ENCODE measurements around the gene KCNH6.

The KCNH6 gene

DNA sequence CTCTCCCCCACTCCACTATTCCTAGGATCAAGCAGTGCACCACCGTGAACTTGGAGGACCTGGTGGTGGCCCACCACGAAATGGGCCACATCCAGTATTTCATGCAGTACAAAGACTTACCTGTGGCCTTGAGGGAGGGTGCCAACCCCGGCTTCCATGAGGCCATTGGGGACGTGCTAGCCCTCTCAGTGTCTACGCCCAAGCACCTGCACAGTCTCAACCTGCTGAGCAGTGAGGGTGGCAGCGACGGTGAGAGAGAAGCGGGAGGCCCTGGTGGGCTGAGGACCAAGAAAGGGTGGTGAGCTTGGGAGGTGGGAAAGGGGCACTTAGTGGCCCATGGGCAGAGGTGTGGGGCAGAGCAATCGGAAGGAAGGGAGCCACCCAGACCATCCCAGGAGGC lies 29.7 kb upstream of the KCNH6 start:
- no peaks in the 10 kb centered on the region for H3K36me3 ChIP-seq (replicated peaks)
- in situ Hi-C loops (cut with MboI; ENCODE audit: low sequenced_read_pairs): no loop called here
- no peaks in the 10 kb centered on the region for H3K27me3 ChIP-seq (ENCODE audit: low read depth)

DNA sequence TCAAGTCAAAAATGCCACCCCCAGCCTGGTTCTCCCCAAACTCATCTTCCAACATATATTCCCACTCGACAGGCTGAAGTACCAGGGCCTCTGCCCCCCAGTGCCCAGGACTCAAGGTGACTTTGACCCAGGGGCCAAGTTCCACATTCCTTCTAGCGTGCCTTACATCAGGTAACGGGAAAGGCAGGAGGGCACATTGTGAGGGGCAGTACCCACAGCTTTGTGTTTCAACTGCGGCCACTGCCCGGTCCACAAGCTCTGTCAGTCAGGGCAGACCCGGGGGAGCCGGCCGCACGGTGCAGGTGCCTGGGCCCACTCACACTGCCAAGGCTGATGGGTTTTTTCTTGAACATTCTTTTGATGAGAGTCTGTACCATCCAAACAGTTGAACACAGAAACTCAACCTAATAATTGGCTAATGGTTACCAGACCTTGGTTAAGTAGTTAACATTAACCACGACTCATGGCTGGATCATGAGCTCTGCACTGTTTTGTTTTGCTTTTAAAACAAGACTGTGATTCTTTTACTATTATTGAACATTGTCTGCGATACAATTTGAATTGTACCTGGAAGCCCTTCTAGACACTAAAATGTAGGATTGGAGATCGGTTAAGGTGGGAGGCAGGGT lies 28.7 kb upstream of the KCNH6 start:
- H3K27me3 ChIP-seq (ENCODE audit: low read depth): no peaks in the 10 kb centered on the region

More for the DNA sequence above, 29.7 kb upstream of the KCNH6 start:
- H3K4me3 ChIP-seq: no peak overlapping the region
- DNase-seq (ENCODE audit: low spot score in 2 of 2): no peak
- no peaks in the 10 kb centered on the region for H3K4me1 ChIP-seq
- H3K9me3 ChIP-seq: no peaks in the 10 kb centered on the region

DNA sequence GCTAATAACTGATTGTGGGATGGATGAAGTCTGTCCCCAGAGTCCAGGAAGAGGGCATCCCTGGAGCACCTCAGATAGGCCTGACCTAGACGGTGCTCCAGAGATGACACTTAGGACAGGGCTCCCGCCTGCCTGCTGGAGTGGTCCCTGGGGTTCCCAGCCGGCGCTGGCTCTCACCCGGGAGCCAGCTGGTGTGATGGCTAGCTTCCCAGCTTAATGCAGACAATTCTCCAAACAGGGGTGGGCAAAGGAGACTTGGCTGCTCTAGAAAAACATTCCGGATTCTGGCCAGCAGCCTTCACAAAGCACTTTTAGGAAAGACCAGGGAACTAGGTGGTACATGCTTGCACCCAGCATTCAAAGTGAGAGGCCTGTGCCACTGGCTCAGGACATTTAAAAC lies 27.7 kb upstream of the KCNH6 start:
- no peaks in the 10 kb centered on the region for H3K36me3 ChIP-seq (replicated peaks)
- DNase-seq (ENCODE audit: low spot score in 2 of 2): no peak
- H3K4me1 ChIP-seq: no peaks in the 10 kb centered on the region
- no peaks in the 10 kb centered on the region for H3K27me3 ChIP-seq (ENCODE audit: low read depth)
- in situ Hi-C loops (cut with MboI; ENCODE audit: low sequenced_read_pairs): no loop called here
- H3K9me3 ChIP-seq: no peaks in the 10 kb centered on the region
- no peak overlapping the region for H3K4me3 ChIP-seq

More for the DNA sequence above, 28.7 kb upstream of the KCNH6 start:
- H3K36me3 ChIP-seq (replicated peaks): no peaks in the 10 kb centered on the region
- H3K4me3 ChIP-seq: no peak overlapping the region
- DNase-seq (ENCODE audit: low spot score in 2 of 2): no peak
- no peaks in the 10 kb centered on the region for H3K4me1 ChIP-seq
- in situ Hi-C loops (cut with MboI; ENCODE audit: low sequenced_read_pairs): no loop called here
- H3K9me3 ChIP-seq: no peaks in the 10 kb centered on the region

DNA sequence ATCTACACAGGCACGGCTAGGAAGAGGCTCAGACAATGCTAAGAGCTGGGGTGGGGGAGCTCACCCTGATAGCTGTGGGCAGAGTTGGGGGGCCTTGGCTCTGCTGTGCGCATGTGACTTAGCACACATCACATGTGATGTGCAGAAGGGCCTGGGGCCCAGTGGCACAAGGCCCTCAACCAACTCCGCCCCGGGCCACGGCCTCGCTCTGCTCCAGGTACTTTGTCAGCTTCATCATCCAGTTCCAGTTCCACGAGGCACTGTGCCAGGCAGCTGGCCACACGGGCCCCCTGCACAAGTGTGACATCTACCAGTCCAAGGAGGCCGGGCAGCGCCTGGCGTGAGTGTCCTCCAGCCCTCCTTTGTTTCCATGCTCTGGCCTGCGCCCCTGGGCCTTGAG lies 27.0 kb upstream of the KCNH6 start:
- no peak for DNase-seq (ENCODE audit: low spot score in 2 of 2)
- Histone ChIP-seq H3K4me1 (no peaks in the 10 kb centered on the region), H3K9me3 (no peaks in the 10 kb centered on the region), H3K4me3 (no peak overlapping the region), H3K27me3 (ENCODE audit: low read depth) (no peaks in the 10 kb centered on the region), H3K36me3 (replicated peaks) (no peaks in the 10 kb centered on the region)
- in situ Hi-C loops (cut with MboI; ENCODE audit: low sequenced_read_pairs): no loop called here

DNA sequence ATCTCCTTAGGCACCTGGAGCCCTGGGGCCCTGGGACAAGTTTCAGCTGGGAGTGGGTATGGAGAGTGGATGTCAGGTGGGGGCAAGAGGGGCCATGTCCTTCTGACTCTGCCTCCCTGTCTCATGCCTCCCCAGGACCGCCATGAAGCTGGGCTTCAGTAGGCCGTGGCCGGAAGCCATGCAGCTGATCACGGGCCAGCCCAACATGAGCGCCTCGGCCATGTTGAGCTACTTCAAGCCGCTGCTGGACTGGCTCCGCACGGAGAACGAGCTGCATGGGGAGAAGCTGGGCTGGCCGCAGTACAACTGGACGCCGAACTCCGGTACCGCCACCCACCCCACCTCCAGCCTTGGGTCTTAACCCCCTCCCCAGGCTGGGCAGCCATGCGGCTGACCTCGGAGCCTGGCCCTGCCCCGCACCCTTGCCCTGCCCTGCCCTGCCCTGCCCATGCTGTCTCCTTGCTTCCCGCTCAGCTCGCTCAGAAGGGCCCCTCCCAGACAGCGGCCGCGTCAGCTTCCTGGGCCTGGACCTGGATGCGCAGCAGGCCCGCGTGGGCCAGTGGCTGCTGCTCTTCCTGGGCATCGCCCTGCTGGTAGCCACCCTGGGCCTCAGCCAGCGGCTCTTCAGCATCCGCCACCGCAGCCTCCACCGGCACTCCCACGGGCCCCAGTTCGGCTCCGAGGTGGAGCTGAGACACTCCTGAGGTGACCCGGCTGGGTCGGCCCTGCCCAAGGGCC lies 26.3 kb upstream of the KCNH6 start:
- no peak for DNase-seq (ENCODE audit: low spot score in 2 of 2)
- no peaks in the 10 kb centered on the region for H3K36me3 ChIP-seq (replicated peaks)
- in situ Hi-C loops (cut with MboI; ENCODE audit: low sequenced_read_pairs): no loop called here
- no peaks in the 10 kb centered on the region for H3K9me3 ChIP-seq
- no peak overlapping the region for H3K4me3 ChIP-seq
- H3K4me1 ChIP-seq: no peaks in the 10 kb centered on the region
- H3K27me3 ChIP-seq (ENCODE audit: low read depth): peaks cover under 1% of the 10 kb centered on the region; the same call in 1 of the 2 replicates

DNA sequence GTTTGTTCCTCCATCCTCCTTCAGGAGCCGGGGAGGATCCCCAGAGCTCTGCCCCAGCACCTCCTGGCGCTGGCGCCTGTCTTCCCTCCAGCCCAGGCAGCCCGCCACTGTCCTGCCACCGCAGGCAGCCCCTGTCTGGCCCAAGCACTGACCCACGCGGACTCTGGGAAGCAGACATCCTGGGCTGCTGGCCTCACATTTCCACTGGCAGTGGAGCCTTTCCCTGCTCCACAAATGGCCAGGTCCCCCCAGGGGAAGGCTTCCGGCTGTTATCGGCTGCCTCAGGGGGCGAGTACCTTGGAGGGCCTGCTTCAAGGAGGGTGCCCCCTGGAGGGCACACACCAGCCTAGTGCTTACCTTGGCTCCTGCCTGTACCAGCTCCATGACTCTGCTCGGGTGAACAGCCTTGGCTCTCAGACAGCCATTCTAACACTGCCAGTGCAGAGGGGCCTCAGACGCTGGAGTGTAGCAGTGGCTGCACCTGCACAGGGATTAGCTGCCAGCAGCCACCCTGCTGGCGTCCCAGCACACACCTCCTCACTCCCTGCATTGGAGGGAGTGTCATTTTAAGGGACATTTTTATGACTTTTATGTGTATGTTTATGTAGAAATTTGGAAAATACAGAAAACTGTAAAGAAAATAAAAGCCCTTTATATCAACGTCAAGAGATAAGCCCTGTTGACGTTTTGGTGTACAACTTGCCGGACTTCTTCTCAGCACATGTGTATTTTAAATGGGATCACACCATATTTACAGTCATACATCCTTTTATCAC lies 25.3 kb upstream of the KCNH6 start:
- Histone ChIP-seq H3K9me3 (no peaks in the 10 kb centered on the region), H3K4me1 (no peaks in the 10 kb centered on the region), H3K27me3 (ENCODE audit: low read depth) (peaks cover 11% of the 10 kb centered on the region), H3K4me3 (no peak overlapping the region), H3K36me3 (replicated peaks) (no peaks in the 10 kb centered on the region)
- in situ Hi-C loops (cut with MboI; ENCODE audit: low sequenced_read_pairs): no loop called here
- DNase-seq (ENCODE audit: low spot score in 2 of 2): peak in 1 of 2 experiments; percentile 40

DNA sequence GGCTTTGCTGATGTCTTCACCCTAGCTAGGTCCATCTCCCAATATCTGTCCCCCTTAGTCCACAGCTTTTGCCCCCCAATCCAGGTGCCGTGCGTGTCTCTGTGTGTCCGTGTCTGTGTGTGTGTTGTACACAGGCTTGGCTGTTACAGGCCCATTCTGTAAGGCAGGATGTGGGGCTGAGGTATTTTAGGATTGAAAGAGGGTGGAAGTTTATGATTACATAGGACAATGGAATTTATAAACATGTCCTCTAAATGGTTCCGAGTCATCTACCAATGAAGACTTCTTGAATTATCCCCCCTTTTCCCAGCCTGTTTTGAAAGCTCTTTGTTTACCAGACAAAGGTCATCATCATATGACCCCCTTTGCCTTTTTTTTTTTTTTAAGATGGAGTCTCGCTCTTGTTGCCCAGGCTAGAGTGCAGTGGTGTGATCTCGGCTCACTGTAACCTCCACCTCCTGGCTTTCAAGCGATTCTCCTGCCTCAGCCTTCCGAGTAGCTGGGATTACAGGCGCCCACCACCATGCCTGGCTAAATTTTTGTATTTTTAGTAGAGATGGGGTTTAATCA lies 24.4 kb upstream of the KCNH6 start:
- no peaks in the 10 kb centered on the region for H3K9me3 ChIP-seq
- no peak for DNase-seq (ENCODE audit: low spot score in 2 of 2)
- no peak overlapping the region for H3K4me3 ChIP-seq
- no peaks in the 10 kb centered on the region for H3K4me1 ChIP-seq
- H3K27me3 ChIP-seq (ENCODE audit: low read depth): peaks cover 19% of the 10 kb centered on the region
- no peaks in the 10 kb centered on the region for H3K36me3 ChIP-seq (replicated peaks)
- in situ Hi-C loops (cut with MboI; ENCODE audit: low sequenced_read_pairs): no loop called here

DNA sequence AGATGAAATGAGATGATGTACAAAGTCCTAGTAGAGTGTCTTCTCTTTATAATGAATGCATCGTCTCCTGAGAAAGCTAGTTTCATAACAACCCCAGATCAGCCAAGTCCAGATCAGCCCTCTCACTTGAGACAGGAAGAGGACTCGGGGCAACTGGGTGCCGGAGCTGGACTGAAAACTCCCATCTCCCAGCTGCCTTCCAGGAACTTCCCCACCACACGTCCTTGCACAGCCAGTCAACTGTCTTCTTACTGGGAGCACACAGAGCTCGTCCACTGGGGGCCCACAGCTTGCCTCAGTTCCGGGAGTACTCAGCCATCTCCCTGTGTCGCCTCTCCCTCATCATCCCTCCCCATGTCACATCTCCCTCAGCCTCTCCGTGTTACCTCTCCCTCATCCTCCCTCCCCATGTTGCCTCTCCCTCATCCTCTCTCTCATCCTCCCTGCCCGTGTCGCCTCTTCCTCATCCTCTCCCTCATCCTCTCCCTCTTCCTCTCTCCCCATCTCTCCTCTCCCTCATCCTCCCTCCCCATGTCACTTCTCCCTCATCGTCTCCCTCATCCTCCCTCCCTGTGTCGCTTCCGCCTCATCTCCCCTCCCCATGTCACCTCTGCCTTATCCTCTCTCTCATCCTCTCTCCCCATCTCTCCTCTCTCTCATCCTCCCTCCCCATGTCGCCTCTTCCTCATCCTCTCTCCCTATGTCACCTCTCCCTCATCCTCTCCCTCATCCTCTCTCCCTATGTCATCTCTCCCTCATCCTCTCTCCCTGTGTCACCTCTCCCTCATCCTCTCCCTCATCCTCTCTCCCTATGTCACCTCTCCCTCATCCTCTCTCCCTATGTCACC lies 22.4 kb upstream of the KCNH6 start:
- Histone ChIP-seq H3K9me3 (no peaks in the 10 kb centered on the region), H3K27me3 (ENCODE audit: low read depth) (peaks cover 23% of the 10 kb centered on the region), H3K4me3 (no peak overlapping the region), H3K4me1 (no peaks in the 10 kb centered on the region), H3K36me3 (replicated peaks) (no peaks in the 10 kb centered on the region)
- no peak for DNase-seq (ENCODE audit: low spot score in 2 of 2)
- in situ Hi-C loops (cut with MboI; ENCODE audit: low sequenced_read_pairs): no loop called here

DNA sequence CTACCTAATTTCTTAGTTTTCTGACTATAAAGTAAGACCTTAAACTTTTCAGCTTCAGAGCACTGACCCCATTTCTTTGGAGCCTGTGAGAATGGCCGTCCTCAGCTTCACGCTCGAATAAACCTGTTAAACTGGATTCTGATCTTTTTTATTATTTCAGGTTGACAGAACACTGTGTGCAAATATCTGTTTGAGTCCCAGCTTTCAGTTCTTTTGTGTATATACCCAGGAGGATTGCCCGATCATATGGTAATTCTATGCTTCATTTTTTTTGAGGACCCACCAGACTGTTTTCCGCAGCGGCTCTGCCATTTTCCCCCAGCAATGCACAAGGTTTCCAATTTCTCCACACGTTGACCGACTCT lies 19.8 kb upstream of the KCNH6 start:
- in situ Hi-C loops (cut with MboI; ENCODE audit: low sequenced_read_pairs): no loop called here
- no peak for DNase-seq (ENCODE audit: low spot score in 2 of 2)
- Histone ChIP-seq H3K27me3 (ENCODE audit: low read depth) (peaks cover 23% of the 10 kb centered on the region), H3K9me3 (no peaks in the 10 kb centered on the region), H3K36me3 (replicated peaks) (no peaks in the 10 kb centered on the region), H3K4me3 (no peak overlapping the region), H3K4me1 (no peaks in the 10 kb centered on the region)

DNA sequence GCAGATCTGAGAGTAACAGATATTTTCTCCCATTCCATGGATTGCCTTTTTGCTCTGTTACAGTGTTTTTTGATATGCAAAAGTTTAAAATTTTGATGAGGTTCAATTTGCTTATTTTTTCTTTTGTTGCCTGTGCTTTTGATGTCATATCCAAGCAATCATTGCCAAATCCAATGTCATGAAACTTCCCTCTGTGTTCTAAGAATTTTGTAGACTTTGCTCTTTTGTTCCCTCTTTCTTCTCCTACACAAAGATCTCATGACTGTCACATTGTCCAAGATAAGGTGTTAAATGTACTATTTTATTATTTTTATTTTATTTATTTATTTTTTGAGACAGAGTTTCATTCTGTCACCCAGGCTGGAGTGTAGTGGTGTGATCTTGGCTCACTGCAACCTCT lies 18.9 kb upstream of the KCNH6 start:
- no peak for DNase-seq (ENCODE audit: low spot score in 2 of 2)
- in situ Hi-C loops (cut with MboI; ENCODE audit: low sequenced_read_pairs): no loop called here
- H3K9me3 ChIP-seq: no peaks in the 10 kb centered on the region
- no peaks in the 10 kb centered on the region for H3K36me3 ChIP-seq (replicated peaks)
- no peaks in the 10 kb centered on the region for H3K4me1 ChIP-seq
- H3K4me3 ChIP-seq: no peak overlapping the region
- H3K27me3 ChIP-seq (ENCODE audit: low read depth): peaks cover 23% of the 10 kb centered on the region

DNA sequence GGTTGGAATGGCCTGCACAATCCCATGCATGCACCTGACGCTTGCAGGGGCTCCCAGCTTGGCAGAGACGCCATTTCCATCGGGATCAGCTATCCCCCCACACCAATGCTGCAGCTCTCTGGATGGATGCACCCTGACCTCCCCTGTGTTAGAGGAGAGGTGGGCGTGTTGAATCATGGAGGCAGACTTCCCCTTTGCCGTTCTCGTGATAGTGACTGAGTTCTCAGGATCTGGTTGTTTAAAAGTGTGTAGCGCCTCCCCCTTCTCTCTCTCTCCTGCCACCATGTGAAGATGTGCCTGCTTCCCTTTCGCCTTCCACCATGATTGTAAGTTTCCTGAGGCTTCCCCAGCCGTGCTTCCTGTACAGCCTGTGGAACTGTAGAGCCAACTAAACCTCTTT lies 17.8 kb upstream of the KCNH6 start:
- no peak overlapping the region for H3K4me3 ChIP-seq
- H3K27me3 ChIP-seq (ENCODE audit: low read depth): peaks cover 23% of the 10 kb centered on the region
- no peaks in the 10 kb centered on the region for H3K9me3 ChIP-seq
- no peak for DNase-seq (ENCODE audit: low spot score in 2 of 2)
- H3K4me1 ChIP-seq: no peaks in the 10 kb centered on the region
- in situ Hi-C loops (cut with MboI; ENCODE audit: low sequenced_read_pairs): no loop called here
- H3K36me3 ChIP-seq (replicated peaks): no peaks in the 10 kb centered on the region

DNA sequence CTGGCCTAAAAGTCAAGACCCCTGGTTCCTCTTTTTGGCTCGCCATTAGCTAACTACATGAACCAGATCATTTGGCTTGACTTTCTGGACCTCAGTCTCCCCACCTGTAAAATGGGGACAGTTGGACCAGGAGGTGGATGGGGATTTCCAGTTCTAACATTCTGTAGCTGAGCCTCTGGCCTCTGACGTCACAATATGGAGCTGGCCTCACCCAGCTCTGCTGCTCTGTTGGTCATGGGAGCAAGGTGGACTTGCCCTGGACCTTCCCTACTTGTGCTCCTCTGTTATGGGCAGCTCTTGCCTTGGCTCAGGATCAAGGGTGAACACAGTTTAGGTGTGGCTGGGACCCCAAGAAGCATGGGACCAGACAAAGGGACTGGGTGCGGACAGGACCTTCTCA lies 16.5 kb upstream of the KCNH6 start:
- Histone ChIP-seq H3K9me3 (no peaks in the 10 kb centered on the region), H3K27me3 (ENCODE audit: low read depth) (peaks cover 23% of the 10 kb centered on the region), H3K36me3 (replicated peaks) (no peaks in the 10 kb centered on the region), H3K4me1 (no peaks in the 10 kb centered on the region), H3K4me3 (no peak overlapping the region)
- in situ Hi-C loops (cut with MboI; ENCODE audit: low sequenced_read_pairs): no loop called here
- DNase-seq (ENCODE audit: low spot score in 2 of 2): no peak

DNA sequence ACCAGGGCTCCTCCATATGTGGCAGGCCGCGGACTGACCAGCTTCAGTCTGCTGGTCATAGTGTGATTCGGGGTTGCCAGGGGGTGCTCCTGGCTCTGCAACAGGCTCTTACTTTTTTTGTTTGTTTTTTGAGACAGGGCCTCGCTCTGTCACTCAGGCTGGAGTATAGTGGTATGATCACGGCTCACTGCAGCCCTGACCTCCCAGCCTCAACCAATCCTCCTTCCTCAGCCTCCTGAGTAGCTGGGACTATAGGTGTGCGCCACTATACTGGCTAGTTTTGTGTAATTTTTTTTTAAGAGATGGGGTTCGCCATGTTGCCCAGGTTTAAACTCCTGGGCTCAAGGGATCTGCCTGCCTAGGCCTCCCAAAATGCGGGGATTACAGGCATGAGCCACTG lies 11.8 kb upstream of the KCNH6 start:
- Histone ChIP-seq H3K9me3 (no peaks in the 10 kb centered on the region; the same call in 1 of the 2 replicates), H3K27me3 (ENCODE audit: low read depth) (peaks cover 6% of the 10 kb centered on the region; the same call in 1 of the 2 replicates), H3K36me3 (replicated peaks) (no peaks in the 10 kb centered on the region), H3K4me3 (no peak overlapping the region), H3K4me1 (no peaks in the 10 kb centered on the region)
- in situ Hi-C loops (cut with MboI; ENCODE audit: low sequenced_read_pairs): no loop called here
- no peak for DNase-seq (ENCODE audit: low spot score in 2 of 2)

Measured in HAP-1 (cell line).